Measurements from ENCODE around the gene ALG12.

ALG12 gene

DNA sequence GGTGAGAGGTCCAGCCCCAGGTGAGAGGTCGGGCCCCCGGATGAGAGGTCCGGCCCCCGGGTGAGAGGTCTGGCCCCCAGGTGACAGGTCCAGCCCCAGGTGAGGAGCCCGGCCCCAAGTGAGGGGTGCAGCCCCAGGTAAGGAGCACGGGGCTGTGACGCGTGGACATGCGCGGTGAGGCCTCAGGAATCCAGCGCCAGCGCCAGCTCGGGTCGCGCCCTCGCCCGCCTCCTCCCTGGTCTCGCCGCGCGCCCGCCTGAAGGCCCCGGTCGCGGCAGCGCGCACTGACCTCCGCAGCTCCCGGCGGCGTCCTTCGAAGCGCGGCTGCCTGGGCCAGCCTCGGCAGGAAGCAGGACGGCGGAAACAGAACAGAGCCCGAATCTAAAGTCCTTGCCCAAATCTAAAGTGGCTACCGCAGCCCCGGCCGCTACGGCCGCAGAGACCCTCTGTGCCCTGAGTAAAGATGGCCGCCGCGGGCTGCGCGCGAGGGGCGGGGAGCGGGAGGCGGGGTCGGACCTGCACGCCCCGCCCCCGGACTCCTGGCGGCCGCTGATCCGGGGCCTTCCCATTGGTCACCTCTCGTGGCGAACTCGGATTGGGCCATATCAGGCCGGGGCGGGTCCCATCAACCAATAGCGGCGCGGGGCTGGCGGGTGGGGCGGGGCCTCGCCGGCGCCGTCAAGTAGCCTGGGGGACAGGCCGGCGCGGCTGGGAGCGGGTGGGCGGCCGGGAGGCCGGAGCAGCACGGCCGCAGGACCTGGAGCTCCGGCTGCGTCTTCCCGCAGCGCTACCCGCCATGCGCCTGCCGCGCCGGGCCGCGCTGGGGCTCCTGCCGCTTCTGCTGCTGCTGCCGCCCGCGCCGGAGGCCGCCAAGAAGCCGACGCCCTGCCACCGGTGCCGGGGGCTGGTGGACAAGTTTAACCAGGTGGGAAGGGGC is at the start of gene ALG12, which contains the start of gene CRELD2:
ALG12 (minus strand) TSS at position 465 of the 937 bp plus-strand sequence. CDS start 4,673 bp downstream, outside the sequence.
CRELD2 (plus strand) TSS at position 661 of the 937 bp plus-strand sequence; CDS start at position 797, 136 bp downstream.
- DNase-seq: peak; percentile 97

DNA sequence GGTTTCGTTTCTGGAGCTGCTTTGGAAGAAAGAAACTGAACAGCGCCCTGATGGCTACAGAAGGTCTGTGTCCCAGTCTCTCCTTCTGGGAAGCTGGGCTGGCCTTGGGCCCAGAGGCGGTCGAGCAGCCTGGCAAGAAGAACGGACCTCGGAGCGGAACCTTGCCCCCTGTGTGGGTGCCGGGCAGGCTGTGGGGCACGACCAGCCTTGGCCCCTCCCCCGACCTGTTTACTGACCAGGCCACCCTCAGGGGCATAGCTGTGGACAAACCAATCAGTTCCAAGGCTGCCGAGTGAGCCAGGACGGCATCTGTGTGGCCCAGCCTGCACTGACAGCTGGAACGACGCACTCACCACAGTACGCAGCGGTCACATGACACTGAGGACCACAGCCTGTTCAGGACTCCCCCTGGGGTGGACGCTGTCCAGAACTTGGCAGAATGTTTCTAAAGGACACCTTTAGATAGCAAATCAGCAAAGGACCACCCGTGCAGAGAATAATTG is 49.5 kb upstream of the ALG12 start:
- DNase-seq: no peak

DNA sequence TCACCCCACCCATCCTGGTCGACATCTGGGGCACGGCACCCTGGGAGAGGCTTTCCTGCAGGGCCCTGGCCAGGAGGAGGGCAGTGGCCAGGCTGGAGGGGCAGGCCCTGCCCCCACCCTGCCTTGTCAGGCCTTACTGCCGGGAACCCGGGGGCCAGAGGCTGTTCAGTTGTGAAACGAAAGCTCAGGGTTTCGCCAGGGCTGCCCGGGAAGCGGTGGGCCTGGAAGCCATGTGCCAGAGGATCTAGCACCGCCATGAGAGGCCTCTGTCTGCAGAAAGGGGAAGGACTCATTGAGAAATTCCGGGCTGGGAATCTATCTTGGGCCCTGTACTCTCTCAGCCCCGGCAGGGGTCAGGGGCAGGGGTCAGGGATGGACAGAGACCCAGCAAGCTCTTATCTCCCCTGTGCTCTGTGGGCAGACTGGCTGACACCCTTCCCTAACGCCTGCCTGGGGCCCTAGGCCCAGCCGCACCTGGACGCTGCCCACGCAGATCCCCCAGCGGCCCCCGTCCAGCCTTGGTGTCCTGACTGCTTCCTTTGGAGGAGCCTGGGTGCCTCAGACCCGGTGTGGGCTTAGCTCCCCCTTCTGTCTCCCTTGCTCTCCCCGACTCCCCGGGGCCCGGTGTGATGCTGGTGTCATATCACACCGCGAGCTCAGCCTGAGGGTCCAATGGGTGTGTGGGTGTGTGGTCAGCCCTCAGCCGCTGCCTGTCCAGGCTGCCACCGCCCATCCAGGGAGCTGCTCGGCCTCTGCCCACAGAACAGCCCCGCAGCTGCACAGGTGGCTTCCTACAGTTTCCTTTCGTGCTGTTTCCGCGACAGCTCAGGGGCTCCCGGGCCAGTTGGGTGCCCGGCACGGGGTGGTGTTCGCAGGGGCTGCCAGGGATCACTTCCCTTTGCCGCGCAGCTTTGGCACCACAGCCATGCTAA is 48.8 kb upstream of the ALG12 start:
- no peak for DNase-seq

DNA sequence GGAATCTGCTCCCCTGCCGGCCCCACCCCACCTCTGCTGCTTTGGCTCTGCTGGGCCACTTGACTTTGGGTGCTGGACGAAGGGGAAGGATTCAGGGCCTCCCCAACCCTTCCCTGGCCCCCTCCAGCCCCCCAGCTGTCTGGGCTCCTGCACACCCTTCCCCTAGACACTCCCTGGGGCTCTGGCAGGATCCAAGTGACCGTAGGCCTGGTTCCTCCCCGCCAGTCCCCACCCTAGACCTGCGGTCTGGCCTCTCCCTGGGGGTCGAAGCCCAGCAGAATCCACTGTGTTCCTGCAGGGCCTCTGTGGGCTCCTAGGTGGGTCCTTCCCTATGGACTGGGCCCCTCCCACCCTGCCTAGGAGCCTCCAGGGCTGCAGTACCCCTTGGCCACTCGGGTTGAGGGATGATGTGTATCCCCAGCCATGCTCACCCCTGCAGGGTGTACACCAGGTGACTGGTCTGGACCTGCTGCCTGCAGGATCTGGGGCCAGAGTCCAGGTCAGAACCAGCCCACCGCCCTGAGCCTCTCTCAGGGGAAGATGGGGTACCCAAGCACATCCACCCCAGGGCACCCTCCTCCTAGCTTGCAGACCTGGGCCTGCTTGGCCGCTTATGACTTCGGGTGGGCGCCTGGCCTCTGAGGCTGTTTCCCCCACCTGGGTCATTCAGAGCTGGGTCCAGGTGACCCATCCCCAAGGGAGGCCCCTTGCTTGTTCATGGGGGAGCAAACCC is 48.0 kb upstream of the ALG12 start:
- DNase-seq: no peak

DNA sequence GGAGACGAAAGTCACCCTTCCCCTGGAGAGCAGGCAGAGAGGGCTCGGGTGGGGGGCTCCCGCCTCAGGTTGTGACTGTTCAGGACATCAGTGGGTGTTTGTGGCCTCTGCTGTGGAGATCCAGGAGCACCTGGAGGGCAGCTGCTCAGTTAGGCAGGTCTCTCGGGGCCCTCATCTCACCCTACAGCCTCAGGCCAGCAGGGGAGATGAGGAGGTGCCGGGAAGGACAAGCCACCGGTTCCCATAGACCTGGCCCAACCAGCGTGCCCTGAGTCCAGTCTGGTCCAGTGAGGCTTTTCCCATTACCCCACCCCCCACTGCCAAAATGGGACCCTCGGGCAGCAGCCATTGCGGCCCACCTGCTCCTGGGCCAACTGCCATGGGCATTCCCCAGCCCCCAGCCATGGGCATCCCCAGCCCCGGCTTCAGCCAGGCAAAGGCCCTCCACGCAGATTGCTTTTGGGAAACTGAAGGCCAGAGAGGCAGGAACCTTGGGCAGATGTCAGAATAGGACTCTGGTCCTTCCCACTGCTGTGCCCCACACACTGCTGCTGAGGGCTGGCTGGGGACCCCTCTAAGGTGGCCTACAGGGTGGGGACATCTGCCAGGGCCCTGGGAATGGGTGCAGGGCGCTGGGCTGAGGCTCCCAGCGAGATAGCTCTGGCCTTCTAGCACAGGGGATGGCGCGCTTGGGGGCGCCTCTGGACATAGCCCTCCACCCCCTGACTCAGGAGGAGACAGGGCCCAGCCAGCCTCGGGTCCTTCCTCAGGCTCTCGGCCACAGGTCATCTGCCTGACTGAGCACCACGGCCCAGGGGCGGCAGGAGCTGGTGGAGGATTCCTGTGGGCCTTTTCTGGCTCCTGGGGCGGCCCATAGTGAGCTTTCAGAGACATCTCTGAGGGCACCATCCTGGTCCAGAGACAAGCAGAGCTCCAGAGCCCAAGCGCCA is 47.1 kb upstream of the ALG12 start:
- no peak for DNase-seq

DNA sequence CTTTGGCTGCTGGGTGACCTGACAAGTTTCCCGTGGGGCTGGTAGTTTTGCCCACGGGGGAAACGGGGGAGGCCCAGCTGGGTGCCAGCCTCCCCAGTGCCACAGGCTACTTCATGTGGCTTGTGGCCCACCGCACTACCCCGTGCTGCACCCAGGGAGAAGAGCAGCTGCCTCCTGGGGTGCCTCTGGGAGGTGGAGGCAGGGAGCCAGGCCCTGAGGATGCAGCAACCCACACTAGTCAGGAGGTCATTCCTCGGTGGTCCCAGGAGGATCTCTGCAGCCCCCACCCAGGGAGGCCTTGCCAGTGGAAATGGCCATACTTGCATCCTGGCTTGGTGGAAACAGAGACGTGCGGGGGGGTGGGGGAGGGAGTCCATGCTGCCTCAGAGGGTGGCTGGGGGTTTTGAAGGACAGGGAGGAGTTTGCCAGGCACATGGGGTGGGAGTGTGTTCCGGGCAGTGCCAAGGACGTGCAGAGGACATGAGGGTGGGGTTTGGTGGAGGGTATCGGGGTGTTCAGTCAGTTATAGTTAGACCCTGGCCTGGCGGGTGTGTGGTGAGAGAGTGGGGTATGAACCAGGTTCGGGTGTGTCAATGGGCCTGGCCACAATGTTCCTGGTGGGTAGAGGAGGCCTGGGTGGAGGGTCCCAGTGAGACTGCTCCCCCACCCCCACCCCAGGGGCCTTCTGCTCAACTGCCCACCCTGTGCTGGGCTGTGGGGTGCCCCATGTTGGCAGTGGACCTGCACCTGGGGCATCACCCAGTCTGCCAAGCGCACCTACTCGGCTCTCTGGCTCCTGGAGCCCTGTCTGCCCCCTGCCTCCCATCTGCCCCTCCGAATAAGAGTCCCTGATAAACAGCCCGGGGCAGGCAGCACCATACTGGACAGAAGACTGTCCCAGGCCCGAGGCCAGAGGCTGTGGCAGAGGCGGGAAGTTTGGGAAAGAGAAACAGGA is 46.2 kb upstream of the ALG12 start:
- peak; percentile 61 for DNase-seq

DNA sequence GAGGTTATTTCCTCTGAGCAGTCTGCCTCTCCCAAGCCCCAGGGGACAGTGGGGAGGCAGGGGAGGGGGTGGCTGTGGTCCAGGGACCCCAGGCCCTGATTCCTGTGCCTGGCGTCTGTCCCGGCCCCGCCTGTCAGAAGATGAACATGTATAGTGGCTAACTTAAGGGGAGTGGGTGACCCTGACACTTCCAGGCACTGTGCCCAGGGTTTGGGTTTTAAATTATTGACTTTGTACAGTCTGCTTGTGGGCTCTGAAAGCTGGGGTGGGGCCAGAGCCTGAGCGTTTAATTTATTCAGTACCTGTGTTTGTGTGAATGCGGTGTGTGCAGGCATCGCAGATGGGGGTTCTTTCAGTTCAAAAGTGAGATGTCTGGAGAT is 45.4 kb upstream of the ALG12 start:
- peak; percentile 41 for DNase-seq

DNA sequence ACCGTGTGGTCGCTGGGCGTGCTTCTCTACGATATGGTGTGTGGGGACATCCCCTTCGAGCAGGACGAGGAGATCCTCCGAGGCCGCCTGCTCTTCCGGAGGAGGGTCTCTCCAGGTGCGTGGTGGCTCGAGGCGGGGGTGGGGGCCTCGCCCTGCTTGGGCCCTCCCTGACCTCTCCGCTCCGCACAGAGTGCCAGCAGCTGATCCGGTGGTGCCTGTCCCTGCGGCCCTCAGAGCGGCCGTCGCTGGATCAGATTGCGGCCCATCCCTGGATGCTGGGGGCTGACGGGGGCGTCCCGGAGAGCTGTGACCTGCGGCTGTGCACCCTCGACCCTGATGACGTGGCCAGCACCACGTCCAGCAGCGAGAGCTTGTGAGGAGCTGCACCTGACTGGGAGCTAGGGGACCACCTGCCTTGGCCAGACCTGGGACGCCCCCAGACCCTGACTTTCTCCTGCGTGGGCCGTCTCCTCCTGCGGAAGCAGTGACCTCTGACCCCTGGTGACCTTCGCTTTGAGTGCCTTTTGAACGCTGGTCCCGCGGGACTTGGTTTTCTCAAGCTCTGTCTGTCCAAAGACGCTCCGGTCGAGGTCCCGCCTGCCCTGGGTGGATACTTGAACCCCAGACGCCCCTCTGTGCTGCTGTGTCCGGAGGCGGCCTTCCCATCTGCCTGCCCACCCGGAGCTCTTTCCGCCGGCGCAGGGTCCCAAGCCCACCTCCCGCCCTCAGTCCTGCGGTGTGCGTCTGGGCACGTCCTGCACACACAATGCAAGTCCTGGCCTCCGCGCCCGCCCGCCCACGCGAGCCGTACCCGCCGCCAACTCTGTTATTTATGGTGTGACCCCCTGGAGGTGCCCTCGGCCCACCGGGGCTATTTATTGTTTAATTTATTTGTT is 44.8 kb upstream of the ALG12 start:
- no peak for DNase-seq

DNA sequence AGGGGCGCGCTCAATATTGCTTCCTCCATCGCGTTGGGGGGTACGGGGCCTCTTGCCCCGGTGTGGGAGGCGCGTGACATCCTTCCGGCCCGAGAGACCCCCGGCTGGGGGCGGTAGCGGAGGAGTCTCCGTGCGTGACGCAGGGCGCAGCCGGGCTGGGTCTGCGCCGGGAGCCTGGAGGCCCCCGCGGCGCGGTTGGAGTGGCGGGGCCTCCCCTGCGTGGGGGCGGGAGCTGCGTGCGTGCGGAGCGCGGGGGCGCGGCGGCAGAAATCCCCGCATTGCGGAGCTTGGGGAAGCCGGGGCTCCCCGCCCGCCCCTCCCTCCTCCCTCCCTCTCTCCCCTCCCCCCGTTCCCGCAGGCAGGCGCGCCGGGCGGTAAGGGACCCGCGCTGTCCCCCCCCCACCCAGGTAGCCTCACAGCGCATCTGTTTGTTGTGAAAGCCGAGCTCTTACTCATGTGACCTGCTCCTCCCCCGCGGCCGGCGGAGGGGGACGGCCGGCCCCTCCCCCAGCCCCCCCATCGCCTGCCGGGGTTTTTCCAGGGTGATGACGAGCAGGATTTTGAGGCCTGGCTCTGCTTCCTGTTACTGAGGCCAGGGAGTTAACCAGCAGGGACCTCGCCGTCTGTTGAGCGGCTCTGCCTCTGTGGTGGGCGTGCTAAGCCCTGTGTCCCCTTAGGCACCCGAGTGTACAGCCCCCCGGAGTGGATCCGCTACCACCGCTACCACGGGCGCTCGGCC is 43.9 kb upstream of the ALG12 start:
- DNase-seq: peak; percentile 93

DNA sequence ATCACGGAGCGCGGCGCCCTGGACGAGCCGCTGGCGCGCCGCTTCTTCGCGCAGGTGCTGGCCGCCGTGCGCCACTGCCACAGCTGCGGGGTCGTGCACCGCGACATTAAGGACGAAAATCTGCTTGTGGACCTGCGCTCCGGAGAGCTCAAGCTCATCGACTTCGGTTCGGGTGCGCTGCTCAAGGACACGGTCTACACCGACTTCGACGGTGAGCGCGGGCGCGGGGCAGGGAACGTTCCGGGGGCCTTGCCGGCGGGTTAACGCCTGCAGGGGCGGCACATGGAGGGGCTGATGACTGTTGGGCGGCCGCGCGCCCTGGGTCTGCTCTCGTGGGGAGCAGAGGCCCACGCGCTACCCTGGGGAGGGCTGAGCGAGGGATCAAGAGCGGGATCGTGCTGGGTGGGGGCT is 43.4 kb upstream of the ALG12 start:
- DNase-seq: no peak

DNA sequence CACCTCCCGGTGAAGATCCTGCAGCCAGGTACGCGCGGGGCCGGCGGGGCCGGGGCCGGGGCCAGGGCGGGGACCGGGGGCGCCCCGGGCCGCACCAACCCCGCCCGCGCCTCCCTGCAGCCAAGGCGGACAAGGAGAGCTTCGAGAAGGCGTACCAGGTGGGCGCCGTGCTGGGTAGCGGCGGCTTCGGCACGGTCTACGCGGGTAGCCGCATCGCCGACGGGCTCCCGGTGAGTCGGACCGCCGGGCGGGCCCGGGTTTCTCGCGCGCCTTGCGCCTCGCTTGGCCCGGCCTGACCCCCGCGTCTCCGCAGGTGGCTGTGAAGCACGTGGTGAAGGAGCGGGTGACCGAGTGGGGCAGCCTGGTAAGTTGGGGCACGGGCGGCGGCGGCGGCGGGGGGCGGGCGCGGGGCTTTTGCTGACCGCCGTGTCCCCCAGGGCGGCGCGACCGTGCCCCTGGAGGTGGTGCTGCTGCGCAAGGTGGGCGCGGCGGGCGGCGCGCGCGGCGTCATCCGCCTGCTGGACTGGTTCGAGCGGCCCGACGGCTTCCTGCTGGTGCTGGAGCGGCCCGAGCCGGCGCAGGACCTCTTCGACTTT is 42.9 kb upstream of the ALG12 start:
- peak; percentile 43 for DNase-seq

DNA sequence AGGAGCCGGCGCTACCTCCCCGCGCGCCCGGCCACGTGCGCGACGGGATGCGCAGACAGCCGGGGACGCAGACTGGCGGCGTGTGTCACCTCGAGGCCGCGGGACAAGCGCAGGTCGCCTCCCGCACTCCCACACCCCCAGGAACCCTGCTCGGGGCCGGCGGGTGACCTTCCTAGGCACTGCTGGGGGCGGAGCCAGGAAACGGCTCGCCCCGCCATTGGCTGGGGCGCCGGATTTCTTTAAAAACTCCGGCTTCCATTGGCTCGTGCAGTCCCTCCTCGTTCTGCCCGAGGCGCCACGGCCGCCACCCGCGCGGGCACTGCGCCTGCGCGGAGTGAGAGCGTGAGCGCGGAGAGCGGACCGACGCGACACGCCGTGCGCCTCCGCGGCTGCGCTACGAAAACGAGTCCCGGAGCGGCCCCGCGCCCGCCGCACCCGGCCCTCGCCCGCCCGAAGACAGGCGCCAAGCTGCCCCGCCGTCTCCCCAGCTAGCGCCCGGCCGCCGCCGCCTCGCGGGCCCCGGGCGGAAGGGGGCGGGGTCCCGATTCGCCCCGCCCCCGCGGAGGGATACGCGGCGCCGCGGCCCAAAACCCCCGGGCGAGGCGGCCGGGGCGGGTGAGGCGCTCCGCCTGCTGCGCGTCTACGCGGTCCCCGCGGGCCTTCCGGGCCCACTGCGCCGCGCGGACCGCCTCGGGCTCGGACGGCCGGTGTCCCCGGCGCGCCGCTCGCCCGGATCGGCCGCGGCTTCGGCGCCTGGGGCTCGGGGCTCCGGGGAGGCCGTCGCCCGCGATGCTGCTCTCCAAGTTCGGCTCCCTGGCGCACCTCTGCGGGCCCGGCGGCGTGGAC is 42.1 kb upstream of the ALG12 start, which contains the start of gene PIM3:
PIM3 (plus strand) TSS at position 614 of the 846 bp plus-strand sequence; CDS start at position 790, 176 bp downstream.
- peak; percentile 96 for DNase-seq

DNA sequence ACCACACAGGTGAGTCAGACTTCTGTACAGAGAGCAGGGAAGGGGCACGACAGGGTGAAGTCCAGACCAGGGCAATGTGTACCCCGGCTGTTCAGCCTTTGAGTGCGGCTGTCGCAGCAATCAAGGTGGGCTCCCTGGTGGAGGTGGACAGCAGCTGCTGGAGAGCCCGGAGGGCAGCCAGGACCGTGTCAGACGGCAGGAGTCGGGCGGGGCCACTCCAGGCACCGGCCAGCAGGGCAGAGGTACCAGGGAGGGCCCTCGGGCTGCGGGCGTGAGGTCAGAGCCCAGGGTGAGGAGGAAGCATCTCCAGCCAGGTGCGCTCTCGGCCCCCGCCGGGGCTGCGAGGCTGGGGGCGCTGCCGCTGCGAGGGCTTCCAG is 41.5 kb upstream of the ALG12 start:
- peak; percentile 39 for DNase-seq

DNA sequence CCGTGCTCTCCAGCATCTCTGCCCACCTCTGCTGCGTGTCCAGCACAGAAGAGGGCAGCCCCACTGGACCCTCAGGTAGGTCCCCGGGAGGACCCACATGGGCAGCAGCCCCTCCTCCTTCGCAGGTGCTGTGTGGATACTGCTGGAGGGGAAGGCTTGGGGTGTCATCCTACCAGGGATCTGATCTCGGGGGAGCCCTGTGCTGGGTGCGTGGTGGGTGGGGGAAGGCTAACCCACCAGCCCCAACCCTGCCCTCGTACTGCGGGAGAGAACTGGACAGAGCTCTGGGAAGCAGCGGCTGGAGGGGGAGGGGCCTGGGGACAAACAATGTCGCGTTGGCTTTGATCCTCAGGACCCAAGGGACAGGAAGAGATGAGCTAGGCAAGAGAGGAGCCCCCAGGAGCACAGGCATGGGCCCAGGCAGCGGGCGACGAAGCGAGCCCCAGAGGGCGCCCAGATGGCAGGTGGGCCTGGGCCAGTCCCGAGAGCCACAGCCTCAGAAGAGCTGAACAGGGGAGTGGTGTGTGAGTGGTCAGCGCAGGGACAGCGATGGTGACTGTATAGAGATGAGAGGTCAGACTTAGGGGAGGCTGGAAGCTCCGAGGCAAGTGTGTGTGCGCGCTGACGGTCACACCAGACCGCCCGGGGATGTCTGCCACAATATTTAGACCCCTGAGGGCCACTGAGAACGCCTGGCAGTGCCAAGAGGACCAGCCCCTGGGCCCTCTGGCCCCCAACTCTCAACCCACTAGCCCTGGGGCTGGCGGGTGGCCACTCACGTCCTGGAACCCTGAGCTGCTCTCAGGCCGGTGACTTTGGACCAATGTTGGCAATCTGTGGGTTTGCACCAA is 40.9 kb upstream of the ALG12 start:
- DNase-seq: no peak

DNA sequence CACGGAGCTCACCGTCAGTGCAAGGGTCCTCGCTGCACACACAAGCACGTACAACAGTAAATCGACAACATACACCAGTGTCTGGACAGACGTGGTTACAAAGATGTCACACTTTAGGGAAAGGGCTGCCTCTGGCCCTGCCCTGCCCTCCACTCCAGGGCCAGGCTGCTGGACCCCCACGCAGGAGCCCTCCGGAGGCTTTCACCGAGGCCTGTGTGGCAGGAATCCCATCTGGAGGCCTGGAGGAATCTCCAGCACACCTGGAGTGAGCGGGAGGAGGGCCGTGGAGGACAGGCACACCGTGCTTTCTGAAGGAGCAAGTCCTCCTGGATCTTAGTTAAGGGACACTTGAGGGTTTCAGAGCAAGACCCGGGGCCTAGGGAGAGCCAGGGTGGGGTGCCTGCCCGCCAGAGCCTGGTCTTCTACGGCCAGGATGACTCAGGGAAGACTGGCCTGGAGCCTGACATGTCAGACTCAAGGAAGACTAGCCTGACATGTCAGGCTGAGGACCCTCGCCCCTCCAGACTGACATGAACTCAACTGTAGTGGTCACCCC is 40.2 kb upstream of the ALG12 start:
- no peak for DNase-seq

All from CD4-positive, alpha-beta T cell treated with Interleukin-17A for 1 hour (primary cell).